ENCODE results near the gene HBE1. TPM values are rescaled to one million over a fixed set of nuclear protein-coding genes. Genes with fewer than 3 reads are reported as not detected.

Gene HBE1
- total and polyA plus RNA-seq, 2 of the 8 experiments (the other 6 are each of a cell fraction or from before 2014, with no cell fraction given) = 0.39 TPM; not detected in 1

- H3K79me2 ChIP-seq (ENCODE audit: control insufficient read depth in 1 of 2, insufficient read depth in 2 of 2, low read length in 2 of 2) = no peaks in the 10 kb centered on the region
- no peak overlapping the region for H3K4ac ChIP-seq (replicated peaks; ENCODE audit: insufficient read length, low read depth, low read length)
- no peak overlapping the region for H4K91ac ChIP-seq (replicated peaks; ENCODE audit: insufficient read length, low read length)
- no peak overlapping the region for H4K5ac ChIP-seq (ENCODE audit: insufficient read length, low read depth, low read length)
- no peak overlapping the region for H2BK5ac ChIP-seq (ENCODE audit: low read depth, low read length)
- H2BK15ac ChIP-seq (ENCODE audit: low read length) = no peak overlapping the region
- CTCF ChIA-PET (ENCODE audit: partially characterized antibody) = interaction anchor here (1.7 kb wide), 1 partner anchor 9 kb away, joined by 4 read pairs; no protein-coding TSS in a partner anchor
- no peak overlapping the region for H2BK20ac ChIP-seq (ENCODE audit: low read length)
- POLR2A ChIA-PET (ENCODE audit: partially characterized antibody) = no interaction called here
- H3K18ac ChIP-seq (ENCODE audit: extremely low read depth, low read length) = no peak overlapping the region
- H3K4me3 ChIP-seq (ENCODE audit: extremely low read depth in 1 of 4, insufficient read depth in 2 of 4, low read depth in 3 of 4, low read length in 4 of 4) = no peak overlapping the region
- H3K27ac ChIP-seq (ENCODE audit: low read depth, low read length) = no peak overlapping the region
- no peak overlapping the region for H2BK12ac ChIP-seq (ENCODE audit: low read depth, low read length)
- no peak overlapping the region for H3K14ac ChIP-seq (ENCODE audit: insufficient read length)
- H4K20me1 ChIP-seq (replicated peaks in 1 of 2; ENCODE audit: control insufficient read depth in 1 of 2, insufficient read depth in 2 of 2, low read length in 2 of 2) = no peaks in the 10 kb centered on the region
- H3K79me1 ChIP-seq (ENCODE audit: low read depth, low read length) = no peaks in the 10 kb centered on the region
- no peak overlapping the region for H3K23ac ChIP-seq (ENCODE audit: insufficient read length)
- no peak overlapping the region for H2AFZ ChIP-seq (ENCODE audit: low read length)
- no peaks in the 10 kb centered on the region for H3K27me3 ChIP-seq (replicated peaks in 1 of 4; ENCODE audit: control insufficient read depth in 3 of 4, extremely low read depth in 1 of 4, insufficient read depth in 3 of 4, low read length in 3 of 4)
- no peak overlapping the region for H3K4me2 ChIP-seq (ENCODE audit: insufficient read depth in 1 of 2, low read depth in 2 of 2, low read length in 2 of 2)
- H4K8ac ChIP-seq (ENCODE audit: extremely low read depth, insufficient read depth, low read length) = no peak overlapping the region
- no peaks in the 10 kb centered on the region for H3K9me3 ChIP-seq (ENCODE audit: insufficient read depth in 2 of 2, low read depth in 1 of 2, low read length in 1 of 2)
- no peaks in the 10 kb centered on the region for H3K36me3 ChIP-seq (ENCODE audit: control insufficient read depth in 2 of 4, insufficient read depth in 4 of 4, low read length in 3 of 4)
- no peak overlapping the region for H3K9ac ChIP-seq (replicated peaks in 1 of 4; ENCODE audit: extremely low read depth in 1 of 4, low read depth in 3 of 4, low read length in 3 of 4)
- WGBS, 2 experiments (ENCODE audit: extremely low coverage in 1 of 2, insufficient coverage in 1 of 2, insufficient read length in 1 of 2, insufficient replicate concordance in 2 of 2, low coverage in 1 of 2, low lambda C conversion rate in 2 of 2, missing lambda C conversion rate in 1 of 2) = 86% methylated on average over 2 of the region's 2 CpGs; no CpG with 5 or more reads in 1 of the 2 experiments
- no peak overlapping the region for H2AK5ac ChIP-seq (ENCODE audit: low read depth, low read length)
- no peaks in the 10 kb centered on the region for H3K4me1 ChIP-seq (replicated peaks in 1 of 4; ENCODE audit: control insufficient read depth in 3 of 4, insufficient read depth in 4 of 4, low read length in 3 of 4)
- no peak overlapping the region for H3K56ac ChIP-seq (replicated peaks; ENCODE audit: insufficient read length, low read depth, low read length)
- no peak overlapping the region for H2BK120ac ChIP-seq (replicated peaks; ENCODE audit: low read depth, low read length)
- FAIRE-seq (no peak), DNase-seq (ENCODE audit: low read depth in 1 of 2, low spot score in 2 of 2) (no peak)
- H3K23me2 ChIP-seq (ENCODE audit: low read depth, low read length) = no peaks in the 10 kb centered on the region; the same call in 1 of the 2 replicates
- TF ChIP-seq BRCA1 (IDR thresholded peaks at IDR 0.05; ENCODE audit: low read depth, low read length) (no peak), RAD21 (IDR thresholded peaks at IDR 0.05 in 1 of 2, conservative IDR thresholded peaks at IDR 0.05 in 1 of 2; ENCODE audit: low read depth in 2 of 2, low read length in 2 of 2) (no peak), ASH2L (IDR thresholded peaks at IDR 0.05; ENCODE audit: low read length) (no peak), RBBP5 (IDR thresholded peaks at IDR 0.05; ENCODE audit: borderline replicate concordance, low read depth, low read length) (no peak), USF2 (IDR thresholded peaks at IDR 0.05; ENCODE audit: low read length) (no peak), CEBPB (IDR thresholded peaks at IDR 0.05; ENCODE audit: low read depth, low read length) (no peak), HDAC6 (IDR thresholded peaks at IDR 0.05; ENCODE audit: low read depth, low read length) (no peak), CTBP2 (IDR thresholded peaks at IDR 0.05; ENCODE audit: borderline replicate concordance, insufficient read depth, insufficient read length, low read length) (no peak), SP2 (IDR thresholded peaks at IDR 0.05; ENCODE audit: low read length) (no peak), MAFK (IDR thresholded peaks at IDR 0.05; ENCODE audit: low read depth, low read length) (no peak), SIX5 (IDR thresholded peaks at IDR 0.05; ENCODE audit: low read depth, low read length) (no peak), TBP (IDR thresholded peaks at IDR 0.05; ENCODE audit: low read depth, low read length) (no peak), SRF (IDR thresholded peaks at IDR 0.05; ENCODE audit: low read depth, low read length) (no peak), BACH1 (IDR thresholded peaks at IDR 0.05; ENCODE audit: low read length) (no peak), CBX5 (IDR thresholded peaks at IDR 0.05; ENCODE audit: low read depth, low read length) (no peak)
Measured at GRCh38 chr11:5231111-5231510, 38.6 kb downstream of the HBE1 start.

Data from H1 (cell line).